ENCODE results near the gene BIK. TPM values are rescaled to one million over a fixed set of nuclear protein-coding genes. Genes with fewer than 3 reads are reported as not detected.

Gene BIK
- total RNA-seq, 1 donor from 2014 or later: not detected

- no peak for DNase-seq (ENCODE audit: extremely low spot score in 2 of 2)
- intact Hi-C loops (cut with DNase I): no loop called here
- Histone ChIP-seq H3K27ac (no peak overlapping the region), H3K9me3 (no peaks in the 10 kb centered on the region), H3K36me3 (no peaks in the 10 kb centered on the region), H3K27me3 (no peaks in the 10 kb centered on the region), H3K4me1 (peaks cover 7% of the 10 kb centered on the region), H3K4me3 (no peak overlapping the region)
- TF ChIP-seq POLR2AphosphoS5 (IDR thresholded peaks at IDR 0.05; ENCODE audit: insufficient read depth in 1 of 2, low read depth in 1 of 2) (no peak), POLR2A (IDR thresholded peaks at IDR 0.05) (no peak), CTCF (IDR thresholded peaks at IDR 0.05) (no peak)
Measured at GRCh38 chr22:43079742-43080141, 30.8 kb upstream of the BIK start.

GRCh38 chr22:43080616-43081015, 29.9 kb upstream of the BIK start:
- no peaks in the 10 kb centered on the region for H3K36me3 ChIP-seq
- DNase-seq (ENCODE audit: extremely low spot score in 2 of 2): no peak
- H3K27me3 ChIP-seq: no peaks in the 10 kb centered on the region
- no peak overlapping the region for H3K4me3 ChIP-seq
- H3K9me3 ChIP-seq: no peaks in the 10 kb centered on the region
- intact Hi-C loops (cut with DNase I): no loop called here
- H3K27ac ChIP-seq: no peak overlapping the region
- H3K4me1 ChIP-seq: peaks cover 7% of the 10 kb centered on the region
- TF ChIP-seq CTCF (IDR thresholded peaks at IDR 0.05): no peak

GRCh38 chr22:43081968-43082367, 28.6 kb upstream of the BIK start:
- intact Hi-C loops (cut with DNase I): no loop called here
- peaks cover 7% of the 10 kb centered on the region for H3K4me1 ChIP-seq
- H3K27ac ChIP-seq: no peak overlapping the region
- no peaks in the 10 kb centered on the region for H3K27me3 ChIP-seq
- no peaks in the 10 kb centered on the region for H3K36me3 ChIP-seq
- H3K9me3 ChIP-seq: no peaks in the 10 kb centered on the region
- H3K4me3 ChIP-seq: no peak overlapping the region
- TF ChIP-seq POLR2AphosphoS5 (IDR thresholded peaks at IDR 0.05; ENCODE audit: insufficient read depth in 1 of 2, low read depth in 1 of 2) (peak in 1 of 2 donors; percentile 21), POLR2A (IDR thresholded peaks at IDR 0.05) (no peak)
- no peak for DNase-seq (ENCODE audit: extremely low spot score in 2 of 2)

GRCh38 chr22:43085658-43086606, 24.6 kb upstream of the BIK start:
- H3K4me1 ChIP-seq: peaks cover 13% of the 10 kb centered on the region
- no peaks in the 10 kb centered on the region for H3K9me3 ChIP-seq
- H3K27me3 ChIP-seq: no peaks in the 10 kb centered on the region
- no peak overlapping the region for H3K4me3 ChIP-seq
- TF ChIP-seq POLR2AphosphoS5 (IDR thresholded peaks at IDR 0.05; ENCODE audit: insufficient read depth in 1 of 2, low read depth in 1 of 2) (no peak), CTCF (IDR thresholded peaks at IDR 0.05) (no peak)
- no peak for DNase-seq (ENCODE audit: extremely low spot score in 2 of 2)
- intact Hi-C loops (cut with DNase I): no loop called here
- H3K36me3 ChIP-seq: no peaks in the 10 kb centered on the region
- peak overlapping the region; percentile 39 for H3K27ac ChIP-seq

GRCh38 chr22:43088627-43088983, 21.9 kb upstream of the BIK start:
- Histone ChIP-seq H3K9me3 (no peaks in the 10 kb centered on the region), H3K4me1 (peaks cover 13% of the 10 kb centered on the region), H3K27me3 (no peaks in the 10 kb centered on the region), H3K4me3 (peak overlapping the region; percentile 67 to 80), H3K36me3 (no peaks in the 10 kb centered on the region), H3K27ac (peak overlapping the region; percentile 59)
- intact Hi-C loops (cut with DNase I): no loop called here
- no peak for TF ChIP-seq POLR2AphosphoS5 (IDR thresholded peaks at IDR 0.05; ENCODE audit: insufficient read depth in 1 of 2, low read depth in 1 of 2)
- no peak for TF ChIP-seq CTCF (IDR thresholded peaks at IDR 0.05)
- no peak for TF ChIP-seq POLR2A (IDR thresholded peaks at IDR 0.05)
- no peak for DNase-seq (ENCODE audit: extremely low spot score in 2 of 2)

Data from vagina (tissue), 2 donors.